Suprapubic skin (tissue), 4 donors: ENCODE data around the gene RIMBP2. TPM values are rescaled to one million over a fixed set of nuclear protein-coding genes. Genes with fewer than 3 reads are reported as not detected.

Experiments used
- DNase-seq, 2 donors: peaks; one replicate each; pipeline ENCODE4 v3.0.0-alpha.2; 2019; ENCODE audit warnings: low spot score in 2 of 2
- H3K27ac ChIP-seq: fragments of 200-600 bp; sonication (generic); one replicate; pipeline ENCODE4 v1.5.1; 2019
- H3K27me3 ChIP-seq: fragments of 200-600 bp; sonication (generic); one replicate; pipeline ENCODE4 v1.5.1; 2019
- H3K36me3 ChIP-seq: fragments of 200-600 bp; sonication (generic); one replicate; pipeline ENCODE4 v1.5.1; 2019
- H3K4me1 ChIP-seq: fragments of 200-600 bp; sonication (generic); one replicate; pipeline ENCODE4 v1.5.1; 2019
- H3K4me3 ChIP-seq: fragments of 200-600 bp; sonication (generic); one replicate; pipeline ENCODE4 v1.5.1; 2019; ENCODE audit warnings: mild to moderate bottlenecking
- H3K9me3 ChIP-seq: fragments of 200-600 bp; sonication (generic); one replicate; pipeline ENCODE4 v1.5.1; 2019
- EP300 ChIP-seq: sonication (generic); formaldehyde crosslinking; IDR thresholded peaks from one replicate; pipeline ENCODE4 v1.6.1; 2017; ENCODE audit warnings: antibody characterized with exemption
- POLR2A ChIP-seq, 2 donors: fragments of 450-650 bp; IDR thresholded peaks; one replicate each; pipeline ENCODE4 v1.6.1; 2017; ENCODE audit warnings: antibody characterized with exemption in 2 of 2, mild to moderate bottlenecking in 2 of 2, moderate library complexity in 2 of 2
- POLR2AphosphoS5 ChIP-seq, 3 donors: sonication (generic); formaldehyde crosslinking; IDR thresholded peaks; one replicate each; pipeline ENCODE4 v1.6.1; 2017; ENCODE audit warnings: antibody characterized with exemption in 3 of 3
- WGBS: methylation state at CpG from one replicate; pipeline ENCODE4 v1.1.5; 2018; 5-methylcytosine and 5-hydroxymethylcytosine counted together
- total RNA-seq, 4 donors: library from RNA; depleted of rRNA; stranded (reverse); fragments of >200 nt; gene quantifications; one replicate each; pipeline ENCODE4 v1.1.0, GENCODE V29; 2016
- TF ChIP-seq, protein P1 (sequence below), 2 donors: fragments of 200-600 bp in 1 of 2; fragments of 450-650 bp in 1 of 2; sonication (generic) in 1 of 2; IDR thresholded peaks; one replicate each; pipeline ENCODE4 v1.5.1; 2016 to 2019; ENCODE audit warnings: antibody characterized with exemption in 2 of 2, mild to moderate bottlenecking in 1 of 2, moderate library complexity in 1 of 2

Gene RIMBP2
- total RNA-seq, 4 donors from 2014 or later = 2.1 to 21.8 (median 3.0) TPM

DNA sequence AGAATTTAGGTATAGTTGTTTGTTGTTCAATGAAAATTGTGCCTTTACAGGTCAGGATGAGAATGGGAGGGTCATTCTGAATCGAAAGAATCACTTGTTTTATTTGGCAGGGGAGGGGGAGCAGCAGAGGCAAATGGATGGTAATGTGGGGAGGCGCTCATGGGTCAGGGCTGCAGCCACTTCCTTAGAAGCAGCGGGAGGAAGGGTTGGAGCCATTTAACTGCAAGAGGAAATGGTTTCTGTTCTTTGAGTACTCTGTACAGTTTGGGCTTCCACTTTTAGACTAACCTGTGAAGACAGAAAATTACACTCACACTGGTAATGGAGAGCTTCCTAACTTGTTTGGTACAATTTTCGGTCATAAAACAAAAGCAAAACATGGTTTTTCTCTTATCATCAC, 321.2 kb downstream of the RIMBP2 start:
- no peak overlapping the region for H3K4me3 ChIP-seq
- TF ChIP-seq POLR2A (IDR thresholded peaks at IDR 0.05) (no peak), POLR2AphosphoS5 (IDR thresholded peaks at IDR 0.05) (no peak), EP300 (no peak)
- TF ChIP-seq, protein P1, sequence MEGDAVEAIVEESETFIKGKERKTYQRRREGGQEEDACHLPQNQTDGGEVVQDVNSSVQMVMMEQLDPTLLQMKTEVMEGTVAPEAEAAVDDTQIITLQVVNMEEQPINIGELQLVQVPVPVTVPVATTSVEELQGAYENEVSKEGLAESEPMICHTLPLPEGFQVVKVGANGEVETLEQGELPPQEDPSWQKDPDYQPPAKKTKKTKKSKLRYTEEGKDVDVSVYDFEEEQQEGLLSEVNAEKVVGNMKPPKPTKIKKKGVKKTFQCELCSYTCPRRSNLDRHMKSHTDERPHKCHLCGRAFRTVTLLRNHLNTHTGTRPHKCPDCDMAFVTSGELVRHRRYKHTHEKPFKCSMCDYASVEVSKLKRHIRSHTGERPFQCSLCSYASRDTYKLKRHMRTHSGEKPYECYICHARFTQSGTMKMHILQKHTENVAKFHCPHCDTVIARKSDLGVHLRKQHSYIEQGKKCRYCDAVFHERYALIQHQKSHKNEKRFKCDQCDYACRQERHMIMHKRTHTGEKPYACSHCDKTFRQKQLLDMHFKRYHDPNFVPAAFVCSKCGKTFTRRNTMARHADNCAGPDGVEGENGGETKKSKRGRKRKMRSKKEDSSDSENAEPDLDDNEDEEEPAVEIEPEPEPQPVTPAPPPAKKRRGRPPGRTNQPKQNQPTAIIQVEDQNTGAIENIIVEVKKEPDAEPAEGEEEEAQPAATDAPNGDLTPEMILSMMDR (IDR thresholded peaks at IDR 0.05) = no peak
- no peaks in the 10 kb centered on the region for H3K4me1 ChIP-seq
- no peaks in the 10 kb centered on the region for H3K9me3 ChIP-seq
- WGBS = 67% methylated on average over 4 of the region's 4 CpGs
- DNase-seq = no peak
- H3K36me3 ChIP-seq = no peaks in the 10 kb centered on the region
- no peaks in the 10 kb centered on the region for H3K27me3 ChIP-seq
- H3K27ac ChIP-seq = no peak overlapping the region

DNA sequence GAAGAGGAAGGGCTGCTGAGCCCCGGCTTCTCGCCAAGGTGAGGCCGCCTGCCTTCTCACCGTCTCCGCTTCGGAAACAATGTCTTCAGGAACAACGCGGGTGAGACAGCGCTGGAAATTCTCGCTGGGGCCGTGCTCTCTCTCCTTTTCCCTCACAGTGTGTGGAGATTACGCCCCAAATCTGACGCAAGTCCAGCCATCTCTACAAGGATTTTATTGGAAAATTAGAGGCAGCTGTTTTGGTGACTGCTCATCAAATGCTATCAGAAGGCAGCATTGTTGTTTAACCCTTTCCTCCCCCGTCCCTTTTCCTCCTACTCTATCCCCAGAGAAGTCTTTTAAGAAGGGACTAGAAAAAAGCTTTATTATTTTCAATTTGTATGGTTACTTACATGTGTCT, 324.9 kb downstream of the RIMBP2 start:
- H3K36me3 ChIP-seq = no peaks in the 10 kb centered on the region
- H3K27me3 ChIP-seq = no peaks in the 10 kb centered on the region
- TF ChIP-seq POLR2AphosphoS5 (IDR thresholded peaks at IDR 0.05) (no peak), EP300 (no peak), POLR2A (IDR thresholded peaks at IDR 0.05) (no peak)
- TF ChIP-seq, protein P1 (IDR thresholded peaks at IDR 0.05) = no peak
- no peaks in the 10 kb centered on the region for H3K9me3 ChIP-seq
- no peak for DNase-seq
- H3K4me1 ChIP-seq = no peaks in the 10 kb centered on the region
- WGBS = 50% methylated on average over 14 of the region's 14 CpGs
- no peak overlapping the region for H3K27ac ChIP-seq
- H3K4me3 ChIP-seq = no peak overlapping the region

DNA sequence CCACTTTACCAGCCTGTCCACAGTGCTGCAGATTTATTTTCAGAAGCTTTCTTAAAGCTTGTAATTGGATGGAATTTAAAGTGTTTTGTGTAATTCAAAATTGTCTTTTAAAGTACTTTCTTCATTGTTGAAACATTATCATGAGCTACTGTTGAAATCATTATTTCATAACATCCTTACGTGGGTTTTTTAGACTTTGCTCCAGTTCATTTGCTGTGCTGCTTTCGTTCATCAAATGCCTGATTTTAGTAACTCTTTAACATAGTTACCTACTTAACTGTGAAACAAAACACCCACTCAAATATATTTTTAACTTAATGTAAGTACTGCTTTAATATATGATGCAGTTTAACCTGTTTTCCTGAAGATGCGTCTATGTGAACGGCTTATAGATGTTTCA, 330.9 kb downstream of the RIMBP2 start:
- H3K4me1 ChIP-seq = no peaks in the 10 kb centered on the region
- peaks cover 4% of the 10 kb centered on the region for H3K27me3 ChIP-seq
- TF ChIP-seq POLR2AphosphoS5 (IDR thresholded peaks at IDR 0.05) (no peak), EP300 (no peak), POLR2A (IDR thresholded peaks at IDR 0.05) (no peak)
- TF ChIP-seq, protein P1 (IDR thresholded peaks at IDR 0.05) = no peak
- WGBS = 48% methylated on average over 4 of the region's 4 CpGs
- no peak overlapping the region for H3K27ac ChIP-seq
- no peaks in the 10 kb centered on the region for H3K9me3 ChIP-seq
- no peaks in the 10 kb centered on the region for H3K36me3 ChIP-seq
- H3K4me3 ChIP-seq = no peak overlapping the region
- DNase-seq = no peak

- WGBS = 51% methylated on average over 3 of the region's 3 CpGs
- Histone ChIP-seq H3K27ac (no peak overlapping the region), H3K27me3 (peaks cover 4% of the 10 kb centered on the region), H3K4me1 (no peaks in the 10 kb centered on the region), H3K4me3 (no peak overlapping the region), H3K36me3 (no peaks in the 10 kb centered on the region), H3K9me3 (no peaks in the 10 kb centered on the region)
- TF ChIP-seq POLR2A (IDR thresholded peaks at IDR 0.05) = no peak
- no peak for TF ChIP-seq EP300
- TF ChIP-seq POLR2AphosphoS5 (IDR thresholded peaks at IDR 0.05) = no peak
- TF ChIP-seq, protein P1 (IDR thresholded peaks at IDR 0.05) = no peak
- no peak for DNase-seq
Measured at GRCh38 chr12:130384234-130384633, 331.9 kb downstream of the RIMBP2 start.

DNA sequence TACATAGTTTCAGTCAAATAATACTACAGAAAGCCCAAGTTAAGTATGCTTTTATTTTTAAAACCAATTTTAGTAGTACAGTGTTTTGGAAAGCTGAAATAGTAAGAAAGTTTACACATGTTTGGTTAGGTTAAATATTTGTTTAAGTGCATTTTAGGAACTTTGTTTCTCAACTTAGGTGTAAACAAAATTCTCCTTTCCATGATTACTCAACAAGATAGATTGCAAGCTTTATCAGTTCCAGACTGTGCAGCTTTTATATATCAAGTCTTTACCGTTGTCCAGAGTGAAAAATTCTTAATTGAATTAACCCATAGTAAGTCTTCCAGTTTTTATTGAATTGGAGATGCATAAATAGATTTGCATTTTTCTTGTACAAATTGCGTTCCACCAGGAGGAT, 333.3 kb downstream of the RIMBP2 start:
- TF ChIP-seq, protein P1 (IDR thresholded peaks at IDR 0.05) = no peak
- no peak for TF ChIP-seq POLR2A (IDR thresholded peaks at IDR 0.05)
- TF ChIP-seq EP300 = no peak
- no peak for TF ChIP-seq POLR2AphosphoS5 (IDR thresholded peaks at IDR 0.05)
- no peaks in the 10 kb centered on the region for H3K36me3 ChIP-seq
- H3K9me3 ChIP-seq = no peaks in the 10 kb centered on the region
- 84% methylated on average over 2 of the region's 2 CpGs for WGBS
- no peak for DNase-seq
- H3K4me1 ChIP-seq = no peaks in the 10 kb centered on the region
- no peak overlapping the region for H3K4me3 ChIP-seq
- H3K27ac ChIP-seq = no peak overlapping the region
- peaks cover 4% of the 10 kb centered on the region for H3K27me3 ChIP-seq
